Hematopoietic multipotent progenitor cell (in vitro differentiated cells): ENCODE data around the gene ENPP7. TPM values are rescaled to one million over a fixed set of nuclear protein-coding genes. Genes with fewer than 3 reads are reported as not detected.

Source experiments
- DNase-seq, 3 donors: peaks; one replicate each; pipeline ENCODE4 v3.0.0-alpha.2; 2011 to 2015; ENCODE audit warnings: low read depth in 2 of 3, low spot score in 2 of 3
- total RNA-seq: library from RNA; depleted of rRNA; stranded (reverse); fragments of >200 nt; gene quantifications from one replicate; pipeline ENCODE4 v1.2.3, GENCODE V29; 2012

The ENPP7 gene
- total RNA-seq, 1 donor, result 0.27 TPM

GRCh38 chr17:79702550-79703236 lies 28.1 kb upstream of the ENPP7 start:
- no peak for DNase-seq

DNA sequence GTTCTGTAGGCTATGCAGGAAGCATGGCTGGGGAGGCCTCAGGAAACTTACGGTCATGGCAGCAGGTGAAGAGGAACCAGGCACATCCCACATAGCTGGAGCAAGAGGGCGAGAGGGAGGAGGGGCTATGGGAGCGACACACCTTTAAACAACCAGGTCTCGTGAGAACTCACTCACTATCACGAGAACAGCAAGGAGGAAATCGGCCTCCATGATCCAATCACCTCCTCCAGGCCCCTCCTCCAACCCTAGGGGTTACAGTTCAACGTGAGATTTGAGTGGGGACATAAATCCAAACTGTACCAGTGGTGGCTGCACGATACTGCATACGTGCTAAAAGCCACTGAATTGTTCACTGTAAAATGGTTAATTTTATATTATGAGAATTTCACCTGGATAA lies 26.1 kb upstream of the ENPP7 start:
- DNase-seq, result no peak

- no peak for DNase-seq
Measured at GRCh38 chr17:79705674-79706073, 25.1 kb upstream of the ENPP7 start.

- no peak for DNase-seq
Measured at GRCh38 chr17:79706931-79707850, 23.6 kb upstream of the ENPP7 start.

DNA sequence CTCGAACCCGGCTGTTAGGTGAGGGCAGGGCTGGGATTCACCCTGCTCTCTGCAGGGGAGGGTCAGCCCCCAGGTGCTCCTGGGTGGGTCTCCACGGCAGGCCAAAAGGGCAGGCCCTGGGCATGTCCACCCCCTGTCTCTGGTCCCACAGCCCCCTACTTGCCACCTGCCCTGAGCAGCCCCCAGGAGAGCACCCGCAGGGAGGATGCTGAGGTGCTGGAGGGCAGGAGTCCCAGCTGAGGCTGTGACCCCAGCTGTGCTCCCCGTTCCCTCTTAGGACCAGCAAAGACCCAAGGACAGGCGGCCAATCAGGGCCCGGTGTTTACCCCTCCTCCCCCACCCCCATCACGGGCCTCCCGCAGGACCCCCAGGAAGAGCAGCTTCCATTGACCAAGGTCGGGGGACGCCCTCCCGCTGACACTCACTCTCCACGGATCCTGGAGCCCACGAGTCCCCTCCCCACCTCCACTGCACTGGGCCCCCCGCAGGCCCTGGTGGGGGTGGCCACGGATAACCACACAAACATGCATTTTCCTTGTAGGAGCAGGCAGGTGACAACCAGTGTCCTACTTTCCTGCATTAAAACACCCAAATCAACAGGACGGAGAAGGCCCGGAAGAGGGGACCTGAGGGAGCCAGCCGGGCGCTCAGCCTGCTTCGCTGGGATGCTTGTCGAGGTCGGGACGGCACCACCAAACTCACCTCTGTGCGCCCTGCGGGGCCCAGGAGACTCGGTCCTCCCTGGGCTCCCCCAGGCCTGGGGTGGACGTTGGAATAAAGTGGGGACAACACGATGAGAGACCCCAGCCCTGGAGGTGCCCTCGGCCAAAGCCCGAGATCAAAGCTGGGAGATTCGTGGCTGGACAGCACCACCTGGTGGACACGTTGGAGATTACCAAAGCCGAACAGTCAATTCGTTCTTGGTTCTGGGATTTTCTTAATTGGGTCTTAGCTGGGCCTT lies 22.5 kb upstream of the ENPP7 start:
- DNase-seq, result peak; percentile 31 to 62 (median 34)

DNA sequence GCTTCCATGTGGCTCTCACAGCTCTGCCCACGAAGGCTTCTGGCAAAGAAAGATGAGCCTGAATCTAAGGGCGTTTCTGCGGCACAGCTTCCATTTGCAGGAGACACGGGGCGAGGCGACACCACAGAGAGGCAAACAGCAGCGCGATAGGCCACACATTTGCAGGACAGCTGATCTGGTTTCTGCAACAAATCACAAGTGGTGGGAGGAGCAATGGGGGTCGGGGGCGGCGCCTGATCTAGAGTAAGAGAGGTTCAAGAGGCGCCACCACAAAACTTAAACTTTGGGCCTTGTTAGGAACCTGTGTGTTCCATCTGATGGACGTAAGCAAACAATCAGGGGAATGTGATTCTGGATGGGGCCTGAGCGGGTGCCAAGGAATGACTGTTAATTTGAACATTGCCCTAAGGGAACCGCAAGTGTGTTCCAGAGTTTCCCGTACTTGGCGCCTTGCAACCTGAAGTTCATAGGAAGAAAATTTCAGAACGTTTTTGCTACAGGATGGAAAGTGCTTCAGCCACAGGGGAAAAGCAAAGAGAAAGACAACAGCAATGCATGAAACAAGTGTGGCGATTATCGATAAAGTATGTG lies 18.9 kb upstream of the ENPP7 start:
- DNase-seq, result no peak

DNA sequence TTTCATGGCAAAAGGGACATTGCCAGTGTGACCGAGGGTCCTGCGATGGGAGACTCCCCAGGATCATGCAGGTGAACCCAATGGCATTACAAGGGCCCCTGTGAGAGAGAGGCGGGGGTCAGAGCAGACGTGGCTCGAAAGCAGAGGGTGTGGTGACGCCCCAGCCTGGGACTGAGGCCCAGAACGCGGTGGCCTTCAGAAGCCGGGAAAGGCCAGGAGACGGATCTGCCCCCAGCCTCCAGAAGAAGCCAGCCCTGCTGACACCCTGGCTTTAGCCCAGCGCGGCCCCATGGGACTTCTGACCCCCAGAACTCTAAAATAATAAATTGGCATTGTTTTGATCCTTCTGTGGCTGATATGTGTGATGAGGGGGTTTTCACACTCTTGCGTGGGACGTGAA lies 17.4 kb upstream of the ENPP7 start:
- no peak for DNase-seq

DNA sequence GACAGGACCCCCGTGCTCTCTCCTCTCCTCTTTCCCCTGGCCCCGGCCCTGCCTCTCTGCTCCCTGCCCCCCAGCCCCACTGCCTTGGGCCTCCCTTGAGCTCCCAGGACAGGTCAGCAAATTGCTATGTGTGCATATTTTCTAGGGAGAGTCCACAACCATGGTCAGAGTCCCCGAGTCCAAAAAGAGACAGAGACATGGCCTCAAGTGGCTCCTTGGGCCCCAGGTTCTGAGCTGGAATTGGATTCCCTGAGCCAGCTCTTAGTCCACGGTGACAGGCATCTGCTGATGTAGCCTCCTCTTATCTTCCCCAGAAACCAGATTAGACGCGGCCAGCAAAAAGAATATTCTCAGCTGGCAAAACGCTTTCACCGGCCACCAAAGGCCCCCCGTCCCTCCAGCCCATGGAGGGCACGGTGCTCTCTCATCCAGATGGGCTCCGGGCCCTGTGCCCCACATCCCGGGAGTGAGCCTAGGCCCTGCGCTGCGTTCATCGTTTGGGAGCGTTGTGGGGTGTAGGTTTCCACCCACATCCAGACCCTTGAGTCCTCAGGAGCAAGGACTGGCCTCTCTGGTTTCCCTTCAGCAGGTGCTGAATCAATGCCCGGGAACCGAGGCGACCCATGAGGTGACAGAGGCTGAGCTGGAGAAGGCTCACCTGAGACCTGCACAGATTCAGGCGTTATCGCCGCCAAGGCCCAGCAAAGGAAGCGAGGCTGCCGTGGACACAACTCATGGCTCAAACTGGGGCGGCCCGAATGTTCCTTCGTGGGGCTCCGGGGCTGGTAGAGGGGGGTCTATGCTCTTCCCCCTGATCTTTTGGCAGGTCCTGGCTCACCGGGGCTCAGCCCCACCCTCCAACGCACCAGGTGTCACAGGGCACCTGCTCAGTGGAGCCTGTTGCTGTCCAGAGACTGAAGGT lies 16.3 kb upstream of the ENPP7 start:
- no peak for DNase-seq

DNA sequence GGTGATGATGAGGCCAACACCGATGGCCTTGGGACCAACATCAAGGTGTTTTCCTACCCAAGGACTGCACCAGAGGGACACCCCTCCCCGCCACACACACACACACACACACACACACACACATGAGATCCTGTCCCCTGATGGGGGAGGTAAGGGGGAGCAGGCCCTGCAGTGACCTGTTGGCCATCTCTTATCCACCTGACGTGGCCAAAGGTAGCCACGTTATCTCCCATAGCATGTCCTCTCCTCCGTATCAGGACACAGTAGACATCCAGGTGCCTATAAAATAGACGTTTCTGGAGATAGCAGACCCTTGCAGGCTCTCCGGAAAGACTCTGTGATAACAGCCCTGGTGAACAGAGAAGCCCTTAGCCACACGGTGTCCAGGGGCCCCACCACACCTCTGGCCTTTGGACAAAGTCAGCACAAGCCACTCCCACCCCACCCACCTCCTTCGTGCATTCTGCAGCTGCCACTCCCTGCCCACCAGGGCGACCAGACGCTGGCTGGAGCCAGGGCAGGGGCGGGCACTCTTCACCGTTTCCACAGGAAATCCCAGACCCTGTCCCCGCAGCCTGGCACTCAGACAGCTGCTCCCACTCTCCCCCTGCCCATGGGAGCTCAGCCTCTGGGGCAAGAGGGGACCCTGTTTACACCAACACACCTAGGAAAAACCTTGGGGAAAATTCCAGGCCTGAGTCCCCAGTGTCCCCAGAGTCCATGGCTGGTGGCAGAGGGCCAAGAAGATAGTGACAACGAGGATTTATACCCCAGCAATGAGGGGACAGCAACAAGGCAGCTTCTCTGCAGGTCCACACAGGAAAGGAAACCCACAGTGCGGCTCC lies 15.4 kb upstream of the ENPP7 start:
- DNase-seq, result no peak

- no peak for DNase-seq
Measured at GRCh38 chr17:79715943-79716797, 14.6 kb upstream of the ENPP7 start.

GRCh38 chr17:79720705-79721292 lies 9.9 kb upstream of the ENPP7 start:
- no peak for DNase-seq

DNA sequence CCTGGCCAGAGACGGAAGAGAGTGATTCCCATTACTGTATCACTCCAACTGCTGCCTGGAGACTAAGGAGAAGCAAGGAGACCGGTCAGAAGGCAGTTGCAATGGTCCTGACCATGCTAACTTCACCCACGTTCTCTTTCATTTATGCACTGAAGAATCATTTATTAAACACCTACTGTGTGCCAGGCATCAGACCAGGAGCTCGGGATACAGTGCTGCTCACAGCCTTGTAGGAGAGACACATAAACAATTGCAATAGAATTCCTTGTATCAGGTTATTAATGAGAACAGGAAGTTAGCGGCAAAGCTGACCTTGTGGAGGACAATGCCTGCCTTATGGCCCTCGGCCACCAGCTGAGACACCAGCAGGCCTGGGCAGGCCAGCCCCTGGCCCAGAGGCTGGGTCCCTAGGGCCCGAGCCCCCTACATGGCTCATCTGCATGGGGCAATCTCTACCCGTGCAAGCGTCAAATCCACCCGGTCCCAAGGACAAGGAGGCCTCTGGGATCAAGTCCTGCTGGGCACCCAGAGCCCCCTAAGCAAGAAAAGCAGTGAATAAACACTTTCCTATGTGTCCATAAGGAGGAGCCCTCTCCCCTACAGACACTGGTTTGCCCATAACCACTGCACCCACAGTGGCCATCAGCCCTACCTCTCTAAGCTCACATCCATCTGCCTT lies 8.6 kb upstream of the ENPP7 start:
- DNase-seq, result no peak

DNA sequence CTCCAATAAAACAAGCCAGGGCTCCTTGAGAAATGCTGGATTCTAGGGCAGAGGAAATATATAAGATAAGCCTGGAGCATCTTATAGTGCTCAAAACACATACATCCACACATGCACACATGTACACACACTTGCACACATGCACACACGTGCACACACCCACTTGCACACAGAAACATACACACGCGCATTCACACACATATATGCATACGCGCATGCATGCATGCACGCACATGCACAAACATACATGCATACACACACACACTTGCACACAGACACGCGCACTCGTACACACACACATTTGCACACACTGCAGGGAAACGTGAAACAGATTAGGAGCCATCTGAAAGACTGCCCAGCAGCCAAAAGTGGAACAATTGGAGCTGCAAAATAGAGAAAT lies 8.0 kb upstream of the ENPP7 start:
- no peak for DNase-seq

- peak; percentile 70 to 94 (median 87) for DNase-seq
Measured at GRCh38 chr17:79728169-79728907, 2.4 kb upstream of the ENPP7 start.

- DNase-seq, result no peak
Measured at GRCh38 chr17:79728908-79729471, 1.8 kb upstream of the ENPP7 start.

DNA sequence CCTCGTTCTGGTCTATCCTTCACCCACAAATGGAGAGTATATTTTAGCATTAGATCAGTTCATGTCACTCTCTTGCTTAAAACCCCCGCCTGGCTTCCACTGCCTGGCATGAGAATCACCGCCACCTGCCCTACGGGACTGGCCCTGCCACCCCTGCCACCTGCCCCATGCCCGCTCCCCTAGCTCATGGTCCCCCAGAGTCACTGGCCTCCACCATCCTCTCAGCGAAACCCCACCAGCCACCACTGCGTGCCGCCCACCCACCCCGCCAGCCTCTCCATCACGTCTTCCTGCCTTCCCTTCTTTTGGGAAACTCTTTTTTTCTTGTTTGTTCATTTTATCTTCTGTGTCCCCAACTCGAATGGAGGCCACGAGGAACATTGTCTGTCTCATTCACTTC lies 982 bp upstream of the ENPP7 start:
- DNase-seq, result no peak
